HG03064 (cell line): ENCODE results near the gene SARS2.
"Not testable (repeated sequence)": the region's sequence is repeated elsewhere in the genome, so short reads cannot be mapped to it uniquely, and the experiment has no call there.

ENCODE experiments used
- ATAC-seq: cut with Tn5 transposase; IDR thresholded peaks from one replicate; pipeline ENCODE4 v1.9.1; 2021; ENCODE audit warnings: low read depth; ENCODE audit not compliant: unreplicated experiment

SARS2 gene

GRCh38 chr19:38898788-38899446 lies 31.6 kb downstream of the SARS2 start:
- no peak for ATAC-seq

DNA sequence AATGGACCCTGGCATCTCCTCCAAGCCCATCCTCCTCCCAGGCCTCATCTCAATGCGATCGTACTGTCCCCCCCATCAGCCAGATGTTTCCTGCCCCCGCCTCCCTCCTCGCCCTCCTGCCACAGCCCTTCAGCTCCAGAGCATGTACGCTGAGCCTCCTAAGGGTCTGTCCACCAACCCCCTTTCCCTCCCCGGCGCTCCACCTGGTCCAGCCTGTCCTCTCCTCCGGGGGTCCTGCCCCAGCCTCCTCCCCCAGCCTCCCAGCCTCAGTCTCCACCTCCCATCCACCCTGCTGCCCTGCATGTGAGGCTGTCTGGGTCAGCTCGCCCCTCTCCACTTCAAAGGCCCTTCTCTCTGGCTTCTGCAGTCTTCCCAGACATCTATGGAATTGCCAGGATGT lies 35.6 kb downstream of the SARS2 start:
- no peak for ATAC-seq

DNA sequence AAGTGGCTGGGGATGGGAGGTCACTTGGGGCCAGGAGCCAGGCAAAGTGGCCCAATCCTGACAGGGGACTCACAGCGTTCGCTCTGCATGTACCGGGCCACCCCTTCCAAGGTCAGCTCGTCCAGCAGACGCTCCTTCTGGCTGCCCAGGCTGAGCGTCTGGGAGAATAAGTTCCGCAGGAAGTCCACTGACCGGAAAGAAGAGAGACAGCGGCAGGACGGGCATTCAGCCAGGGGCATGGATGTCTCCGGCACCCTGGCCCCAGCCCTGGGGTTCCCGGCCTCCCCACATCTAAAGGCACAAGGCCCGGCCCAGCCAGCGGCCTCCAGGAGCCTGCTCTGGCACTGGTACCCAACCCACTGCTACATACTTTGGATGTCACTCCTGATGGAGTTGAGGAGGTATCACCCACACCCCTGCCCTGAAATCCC lies 37.2 kb downstream of the SARS2 start:
- ATAC-seq, result no peak

DNA sequence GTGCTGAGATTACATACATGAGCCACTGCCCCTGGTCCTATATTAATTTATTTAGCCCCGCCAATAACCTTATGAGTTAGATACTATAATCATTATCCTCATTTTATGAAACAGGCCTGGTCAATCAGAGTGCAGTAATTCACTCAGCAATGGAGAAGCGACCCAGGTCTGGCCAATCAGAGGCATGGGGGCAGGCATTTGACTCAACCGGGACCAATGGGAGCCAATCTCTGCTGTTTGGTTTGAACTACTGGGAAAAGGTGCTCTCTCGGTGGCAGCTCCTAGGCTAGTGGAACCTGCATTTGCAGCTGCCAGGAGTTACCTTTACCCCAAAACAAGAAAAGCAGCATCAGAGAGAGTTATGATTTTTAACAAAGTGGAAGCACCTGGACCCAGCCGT lies 37.7 kb downstream of the SARS2 start:
- no peak for ATAC-seq

DNA sequence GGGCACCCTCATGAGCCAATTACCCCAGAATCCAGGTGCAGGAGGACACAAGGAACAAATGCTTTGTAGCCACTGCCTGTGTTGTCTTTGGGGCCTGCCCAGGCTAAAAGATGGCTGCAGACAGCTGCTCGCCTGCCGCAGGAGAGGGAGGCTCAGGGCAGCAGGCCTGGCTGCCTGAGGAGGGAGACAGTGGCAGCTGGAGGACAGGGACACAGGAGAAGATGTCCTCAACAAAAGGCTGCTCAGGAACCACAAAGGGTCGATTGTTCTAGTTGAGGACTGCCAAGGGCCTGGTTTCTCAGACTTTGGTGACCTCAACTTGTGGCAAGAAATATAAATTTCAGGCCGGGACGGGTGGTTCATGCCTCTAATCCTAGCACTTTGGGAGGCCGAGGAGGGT lies 38.8 kb downstream of the SARS2 start:
- no peak for ATAC-seq

DNA sequence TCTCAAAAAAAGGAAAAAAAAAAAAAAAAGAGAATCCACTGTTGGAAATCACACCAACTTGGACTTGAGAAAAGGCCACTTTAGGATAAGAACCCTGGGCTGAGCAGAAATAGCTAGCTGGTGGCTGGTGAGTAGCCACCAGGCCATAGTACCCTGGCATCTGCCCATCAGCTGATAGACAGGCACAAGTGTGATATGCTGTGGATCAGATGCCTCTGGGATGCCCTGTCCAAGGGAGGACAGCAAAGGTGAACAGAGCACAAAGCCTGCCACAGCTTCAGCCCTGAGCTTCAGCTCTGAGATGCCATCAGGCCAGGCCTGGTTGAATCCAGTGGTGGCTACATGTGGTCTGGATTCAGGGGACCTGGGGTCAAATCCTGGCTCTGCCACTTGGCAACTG lies 39.9 kb downstream of the SARS2 start:
- no peak for ATAC-seq

DNA sequence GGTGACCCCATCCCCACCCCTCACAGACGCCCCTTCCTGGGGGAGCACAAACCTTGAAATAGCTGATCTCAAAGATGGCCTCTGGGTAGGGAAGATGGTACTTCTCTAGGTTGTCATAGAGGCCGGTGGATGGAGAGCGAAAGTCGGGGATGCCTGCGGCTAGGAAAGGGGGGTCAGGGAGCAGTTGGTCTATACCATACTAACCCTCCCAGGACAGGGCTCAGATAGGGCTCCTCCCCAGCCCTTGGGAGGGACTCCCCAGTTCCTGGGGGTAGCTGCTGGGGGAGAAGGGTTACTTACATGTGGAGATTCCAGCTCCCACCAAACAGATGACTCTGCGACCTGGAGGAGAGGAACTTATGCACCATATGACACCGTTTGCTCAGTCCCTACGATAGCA lies 40.8 kb downstream of the SARS2 start:
- no peak for ATAC-seq

- no peak for ATAC-seq
Measured at GRCh38 chr19:38888876-38889275, 41.7 kb downstream of the SARS2 start.

DNA sequence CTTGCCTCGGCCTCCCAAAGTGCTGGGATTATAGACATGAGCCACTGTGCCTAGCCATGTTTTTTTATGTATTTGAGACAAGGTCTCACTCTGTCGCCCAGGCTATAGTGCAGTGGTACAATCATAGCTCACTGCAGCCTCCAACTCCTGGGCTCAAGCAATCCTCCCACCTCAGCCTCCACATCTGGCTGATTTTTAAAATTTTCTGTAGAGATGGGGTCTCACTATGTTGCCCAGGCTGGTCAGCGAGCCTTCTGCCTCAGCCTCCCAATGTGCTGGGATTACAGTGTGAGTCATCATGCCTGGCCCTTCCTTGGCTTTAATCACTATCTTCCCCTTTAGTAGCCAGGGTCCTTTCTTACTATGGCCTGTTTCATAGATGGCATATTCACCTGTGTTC lies 45.9 kb downstream of the SARS2 start:
- not testable (repeated sequence) for ATAC-seq

DNA sequence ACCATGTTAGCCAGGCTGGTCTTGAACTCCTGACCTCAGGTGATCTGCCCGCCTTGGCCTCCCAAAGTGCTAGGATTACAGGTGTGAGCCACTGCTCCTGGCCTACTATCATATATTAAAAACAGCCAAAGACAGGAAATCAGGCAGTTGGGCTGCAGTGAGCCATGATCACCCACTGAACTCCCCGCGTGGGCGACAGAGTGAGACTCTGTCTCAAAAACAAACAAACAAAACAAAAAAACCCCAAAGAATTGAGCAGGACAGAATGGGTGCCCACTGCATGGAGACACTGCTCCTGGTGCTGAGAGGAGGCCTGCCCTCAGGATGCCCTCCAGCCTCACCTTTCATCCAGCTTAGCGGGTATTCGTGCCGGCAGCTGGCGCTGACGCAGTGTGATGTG lies 47.3 kb downstream of the SARS2 start:
- no peak for ATAC-seq

DNA sequence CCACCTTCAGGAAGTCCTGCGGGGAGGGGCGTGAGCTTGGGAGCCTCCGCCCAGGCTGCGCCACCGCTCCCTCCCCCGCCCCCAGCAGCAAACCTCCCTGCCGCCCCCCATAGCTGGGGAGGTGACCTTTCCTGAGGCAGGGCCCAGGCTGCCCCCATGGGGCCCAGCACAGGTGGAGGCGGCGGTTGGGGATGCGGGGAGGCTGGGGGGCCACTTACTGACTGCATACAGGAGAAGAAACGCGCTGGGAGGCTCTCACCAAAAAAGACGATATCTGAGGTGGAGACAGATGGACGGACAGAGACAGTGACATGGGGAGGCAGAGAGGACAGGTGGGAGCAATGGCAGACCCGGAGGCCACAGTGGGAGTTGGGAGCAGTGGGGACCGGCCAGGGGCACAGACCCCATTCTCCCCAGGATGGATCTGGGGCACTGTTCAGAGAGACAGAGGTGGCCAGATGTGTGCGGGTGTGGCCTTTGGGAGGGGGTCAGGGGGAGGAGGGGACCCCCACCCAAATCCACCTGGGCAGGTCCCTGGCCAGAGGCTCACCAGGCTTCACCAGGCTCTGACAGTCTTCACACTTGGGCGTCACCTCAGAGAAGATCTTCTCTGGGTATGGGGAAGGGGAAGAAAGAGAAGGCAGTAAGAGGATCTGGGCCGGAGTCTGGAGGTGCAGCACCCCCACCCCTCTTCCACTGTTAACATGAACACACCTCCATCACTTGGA lies 49.5 kb downstream of the SARS2 start:
- no peak for ATAC-seq

DNA sequence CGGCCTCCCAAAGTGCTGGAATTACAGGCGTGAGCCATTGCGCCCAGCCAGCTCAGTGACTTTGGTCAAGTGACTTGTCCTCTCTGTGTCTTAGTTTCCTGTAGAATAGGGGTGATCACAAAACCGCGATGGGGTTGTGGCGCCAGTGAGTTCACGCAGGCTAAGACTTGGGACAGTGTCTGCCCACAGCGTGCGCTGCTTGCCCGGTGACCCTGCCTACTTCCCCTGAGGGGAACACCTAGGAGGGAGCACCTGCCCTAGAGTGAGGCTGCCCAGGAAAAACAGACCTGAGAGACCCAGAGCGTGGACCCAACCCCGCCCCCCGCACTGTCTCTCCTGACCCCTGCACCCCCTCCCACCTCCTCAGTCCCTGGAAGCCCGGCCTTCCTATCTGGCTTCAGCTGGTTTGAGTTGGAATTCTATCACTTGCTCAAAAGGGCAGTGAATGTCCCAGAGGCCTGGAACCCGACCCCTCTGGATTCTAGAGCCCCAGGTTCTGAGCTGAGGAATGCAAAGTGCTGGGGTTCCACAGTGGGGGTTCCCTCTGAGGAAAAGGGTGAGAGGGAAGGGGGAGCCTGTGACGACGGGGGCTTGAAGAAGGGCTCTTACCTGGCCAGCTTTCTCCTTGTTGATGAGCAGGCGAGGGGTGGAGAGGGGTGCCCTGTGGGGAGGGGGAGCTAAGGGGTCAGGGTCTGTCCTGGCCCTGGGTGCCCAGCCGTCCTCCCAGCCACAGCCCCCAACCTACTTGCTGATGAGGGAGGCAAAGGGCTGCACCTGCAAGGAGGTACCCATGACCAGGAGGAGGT lies 50.3 kb downstream of the SARS2 start:
- no peak for ATAC-seq

- no peak for ATAC-seq
Measured at GRCh38 chr19:38879400-38879751, 51.2 kb downstream of the SARS2 start.

DNA sequence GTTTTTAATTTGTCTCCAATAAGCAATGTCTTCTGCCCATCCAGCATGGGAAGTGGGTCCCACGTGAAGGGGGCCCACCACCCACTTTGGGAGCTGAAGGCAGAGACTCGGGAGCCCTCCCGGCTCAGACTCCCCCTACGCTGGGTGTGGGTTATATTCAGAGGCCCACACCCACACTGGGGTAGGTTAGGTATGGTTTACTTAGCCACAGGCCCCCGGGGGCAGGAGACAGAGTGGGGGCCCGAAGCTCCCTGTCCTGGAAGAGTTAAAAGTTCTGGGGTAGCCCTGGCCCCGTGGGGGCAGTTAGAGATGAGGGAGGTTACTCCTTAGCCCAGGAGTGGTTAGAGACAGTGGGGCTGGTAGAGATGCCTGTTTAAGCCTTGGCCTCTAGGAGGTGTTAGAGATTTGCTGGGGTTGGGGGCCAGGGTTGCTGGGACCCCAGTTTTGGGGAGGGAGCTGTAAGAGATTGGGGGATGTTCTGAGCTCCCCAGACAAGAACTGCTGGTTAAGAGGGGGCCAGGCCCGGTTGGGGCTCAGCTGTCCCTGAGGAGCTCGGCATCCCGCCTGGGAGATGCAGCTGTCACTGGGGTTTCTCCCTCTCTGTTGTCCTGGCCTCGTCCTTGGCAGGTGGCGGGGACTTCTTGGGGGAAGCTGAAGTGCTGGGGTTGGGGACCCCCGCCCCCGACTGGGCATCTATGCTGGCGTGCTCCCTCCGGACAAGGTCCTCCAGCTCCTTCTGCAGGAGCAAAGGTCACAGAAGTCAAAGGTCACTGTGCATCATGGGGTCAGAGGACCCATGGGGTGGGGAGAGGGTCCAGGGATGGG lies 51.8 kb downstream of the SARS2 start:
- ATAC-seq, result no peak

DNA sequence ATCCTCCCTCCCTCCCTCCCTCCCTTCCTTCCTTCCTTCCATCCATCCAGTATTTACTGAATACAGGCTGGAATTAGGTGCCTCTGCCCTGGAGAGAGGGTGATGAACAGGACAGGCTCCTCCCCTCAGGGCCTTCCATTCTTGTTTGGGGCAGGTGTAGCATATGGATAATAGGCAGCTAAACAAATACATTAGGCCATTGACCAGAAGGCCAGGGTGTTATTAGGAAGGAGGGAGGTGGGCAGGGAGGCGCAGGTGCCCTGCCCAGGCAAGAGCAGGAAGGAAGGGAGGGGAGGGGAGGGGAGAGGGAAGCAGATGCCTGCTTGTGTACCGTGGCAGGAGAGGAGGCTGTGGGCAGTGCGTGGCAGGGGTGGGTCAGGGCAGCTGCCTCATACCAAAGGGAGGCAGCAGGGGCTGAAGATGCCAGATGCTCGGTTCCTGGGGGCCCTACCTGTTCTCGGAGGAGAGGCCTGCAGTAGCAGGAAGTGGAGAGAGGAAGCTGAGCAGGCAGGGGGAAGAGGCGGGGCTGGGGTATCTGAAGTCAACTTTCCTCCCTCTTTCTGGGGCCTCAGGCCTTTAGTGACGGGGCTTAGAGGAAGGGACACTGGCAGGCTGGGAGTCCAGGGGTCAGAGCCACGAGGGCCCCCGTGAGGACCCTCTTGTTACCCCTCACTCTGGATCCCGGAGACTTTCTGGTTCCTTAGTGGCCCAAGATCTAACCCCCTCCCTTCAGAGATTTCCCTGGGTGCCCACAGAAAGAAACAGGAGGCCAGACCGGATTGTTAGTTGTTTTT lies 52.6 kb downstream of the SARS2 start, which contains the start of gene RINL:
TSS of gene RINL (minus strand) at position 495 of the 794 bp plus-strand sequence. CDS start 1,533 bp downstream, outside the sequence.
- ATAC-seq, result no peak

DNA sequence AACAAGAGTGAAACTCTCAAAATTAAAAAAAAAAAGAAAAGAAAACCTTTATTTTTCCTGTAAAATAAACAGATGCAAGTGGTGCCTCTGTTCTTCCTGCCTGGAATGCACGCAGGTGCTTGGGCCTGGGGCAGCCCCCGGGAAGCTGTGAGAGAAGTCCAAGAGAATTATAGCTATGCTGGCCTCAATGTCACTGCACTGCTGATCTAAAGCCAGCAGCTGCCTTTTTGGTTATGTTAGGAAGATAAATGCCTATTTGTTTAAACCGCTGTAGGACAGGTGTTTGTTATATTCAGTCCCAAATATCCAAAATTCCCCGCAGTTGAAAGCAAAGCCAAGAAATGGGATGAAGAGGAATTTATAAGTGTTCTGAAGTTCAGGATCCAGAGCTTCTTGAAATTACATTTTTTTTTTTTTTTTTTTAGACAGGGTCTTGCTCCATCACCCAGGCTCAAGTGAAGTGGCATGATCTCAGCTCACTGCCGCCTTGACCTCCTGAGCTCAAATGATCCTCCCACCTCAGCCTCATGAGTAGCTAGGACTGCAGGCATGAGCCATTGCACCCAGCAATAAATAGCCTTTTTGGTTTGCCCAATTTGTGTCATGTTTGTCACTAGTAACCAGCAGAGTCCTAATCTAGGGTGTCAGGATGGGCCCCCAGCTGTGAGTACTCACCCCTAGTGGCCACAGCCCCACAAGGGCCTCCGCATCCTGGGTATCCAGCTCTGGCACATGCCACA lies 54.7 kb downstream of the SARS2 start:
- no peak for ATAC-seq

DNA sequence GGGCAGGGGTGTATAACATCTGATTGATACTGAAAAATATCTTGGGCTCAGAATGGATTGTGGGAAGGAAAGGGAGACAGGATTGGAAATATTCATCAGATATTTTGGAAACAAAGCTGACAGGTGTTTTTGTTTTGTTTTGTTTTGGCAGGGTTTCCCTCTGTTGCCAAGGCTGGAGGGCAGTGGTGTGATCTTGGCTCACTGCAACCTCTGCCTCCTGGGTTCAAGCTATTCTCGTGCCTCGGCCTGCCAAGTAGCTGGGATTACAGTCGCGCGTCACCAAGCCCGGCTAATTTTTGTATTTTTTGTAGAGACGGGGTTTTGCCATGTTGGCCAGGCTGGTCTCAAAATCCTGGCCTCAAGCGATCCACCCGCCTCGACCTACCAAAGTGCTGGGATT lies 57.2 kb downstream of the SARS2 start:
- ATAC-seq, result not testable (repeated sequence)

GRCh38 chr19:38870612-38871011 lies 60.0 kb downstream of the SARS2 start:
- ATAC-seq, result no peak
